Hepatic stellate cell (primary cell): ENCODE results near the gene KRT79.
"Not testable (repeated sequence)": the region's sequence is repeated elsewhere in the genome, so short reads cannot be mapped to it uniquely, and the experiment has no call there.

Experiments
- DNase-seq: peaks from one replicate; pipeline ENCODE4 v3.0.0; 2011; ENCODE audit warnings: low spot score

The KRT79 gene

GRCh38 chr12:52805739-52806138, 28.4 kb downstream of the KRT79 start:
- no peak for DNase-seq

- no peak for DNase-seq
Observed at GRCh38 chr12:52805000-52805399, 29.1 kb downstream of the KRT79 start.

- no peak for DNase-seq
Observed at GRCh38 chr12:52802442-52802841, 31.7 kb downstream of the KRT79 start.

GRCh38 chr12:52801773-52802172, 32.3 kb downstream of the KRT79 start:
- no peak for DNase-seq

GRCh38 chr12:52800259-52800917, 33.7 kb downstream of the KRT79 start:
- DNase-seq = no peak

GRCh38 chr12:52799505-52800211, 34.5 kb downstream of the KRT79 start:
- no peak for DNase-seq

GRCh38 chr12:52798671-52799504, 35.2 kb downstream of the KRT79 start:
- no peak for DNase-seq

GRCh38 chr12:52798003-52798670, 36.0 kb downstream of the KRT79 start:
- DNase-seq = peak; percentile 21

- no peak for DNase-seq
Observed at GRCh38 chr12:52797529-52797894, 36.6 kb downstream of the KRT79 start.

- no peak for DNase-seq
Observed at GRCh38 chr12:52796839-52797528, 37.1 kb downstream of the KRT79 start.

- DNase-seq = no peak
Observed at GRCh38 chr12:52796429-52796794, 37.7 kb downstream of the KRT79 start.

- DNase-seq = no peak
Observed at GRCh38 chr12:52795694-52796428, 38.2 kb downstream of the KRT79 start, which contains the start of gene KRT3. Gene KRT3, minus strand, starts transcription at chr12:52796117. Its CDS starts 75 bp downstream, at chr12:52796042.

GRCh38 chr12:52795332-52795674, 38.8 kb downstream of the KRT79 start:
- not testable (repeated sequence) for DNase-seq

GRCh38 chr12:52794479-52795331, 39.4 kb downstream of the KRT79 start:
- DNase-seq = no peak

- DNase-seq = no peak
Observed at GRCh38 chr12:52792185-52793029, 41.7 kb downstream of the KRT79 start.

GRCh38 chr12:52791271-52792184, 42.6 kb downstream of the KRT79 start:
- no peak for DNase-seq

- no peak for DNase-seq
Observed at GRCh38 chr12:52790427-52791270, 43.5 kb downstream of the KRT79 start.
